DLD1 (cell line): Measurements from ENCODE around the gene FBLN2.

Experiments used
- in situ Hi-C: cut with HindIII; loops from 2 replicates; pipeline ENCODE4 v1.10.0; 2017; ENCODE audit warnings: low sequenced_read_pairs

FBLN2 gene

GRCh38 chr3:13674538-13675185, 125.7 kb downstream of the FBLN2 start:
- in situ Hi-C loops = no loop called here

- in situ Hi-C loops = no loop called here
Observed at GRCh38 chr3:13676356-13677017, 127.6 kb downstream of the FBLN2 start.

GRCh38 chr3:13677272-13677671, 128.3 kb downstream of the FBLN2 start:
- in situ Hi-C loops = no loop called here

GRCh38 chr3:13681931-13682330, 133.0 kb downstream of the FBLN2 start:
- in situ Hi-C loops = loop anchor here (10.0 kb wide), 1 partner anchor 163 kb away; no protein-coding TSS in a partner anchor

- in situ Hi-C loops = loop anchor here (10.0 kb wide), 1 partner anchor 162 kb away; no protein-coding TSS in a partner anchor
Observed at GRCh38 chr3:13682331-13683013, 133.5 kb downstream of the FBLN2 start.

GRCh38 chr3:13683288-13683687, 134.4 kb downstream of the FBLN2 start:
- in situ Hi-C loops = loop anchor here (10.0 kb wide), 1 partner anchor 162 kb away; no protein-coding TSS in a partner anchor

GRCh38 chr3:13683772-13684171, 134.8 kb downstream of the FBLN2 start:
- in situ Hi-C loops = loop anchor here (10.0 kb wide), 1 partner anchor 161 kb away; no protein-coding TSS in a partner anchor

- in situ Hi-C loops = loop anchor here (10.0 kb wide), 1 partner anchor 160 kb away; no protein-coding TSS in a partner anchor
Observed at GRCh38 chr3:13684350-13684749, 135.4 kb downstream of the FBLN2 start.

GRCh38 chr3:13684854-13685253, 135.9 kb downstream of the FBLN2 start:
- in situ Hi-C loops = loop anchor here (10.0 kb wide), 1 partner anchor 160 kb away; no protein-coding TSS in a partner anchor

GRCh38 chr3:13685721-13686120, 136.8 kb downstream of the FBLN2 start:
- in situ Hi-C loops = loop anchor here (10.0 kb wide), 1 partner anchor 159 kb away; no protein-coding TSS in a partner anchor

GRCh38 chr3:13686367-13687160, 137.6 kb downstream of the FBLN2 start:
- in situ Hi-C loops = loop anchor here (10.0 kb wide), 1 partner anchor 158 kb away; no protein-coding TSS in a partner anchor

GRCh38 chr3:13687517-13687943, 138.6 kb downstream of the FBLN2 start:
- in situ Hi-C loops = loop anchor here (10.0 kb wide), 1 partner anchor 157 kb away; no protein-coding TSS in a partner anchor
